Measurements from ENCODE around the gene BCO1.

The BCO1 gene

GRCh38 chr16:81277541-81278080, 39.1 kb downstream of the BCO1 start:
- DNase-seq: no peak

DNA sequence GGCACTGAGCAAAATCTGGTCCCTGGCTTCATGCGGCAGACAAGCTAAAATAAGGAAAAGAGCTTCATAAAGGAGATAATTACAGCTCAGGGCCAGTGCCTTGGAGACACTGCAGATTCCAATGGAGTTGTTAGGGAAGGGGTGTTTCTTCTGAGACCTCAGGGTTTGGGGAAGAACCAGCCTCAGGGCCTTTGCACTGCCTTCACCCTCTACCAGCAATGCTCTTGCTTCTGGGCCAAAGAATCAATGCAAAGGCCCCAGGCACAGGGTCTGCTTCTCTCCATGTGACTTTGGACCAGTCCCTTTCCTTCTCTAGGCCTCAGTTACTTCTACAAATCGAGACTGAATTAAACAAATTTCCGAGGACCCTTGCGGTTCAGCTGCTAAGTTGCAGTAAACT, 40.0 kb downstream of the BCO1 start:
- DNase-seq: no peak

DNA sequence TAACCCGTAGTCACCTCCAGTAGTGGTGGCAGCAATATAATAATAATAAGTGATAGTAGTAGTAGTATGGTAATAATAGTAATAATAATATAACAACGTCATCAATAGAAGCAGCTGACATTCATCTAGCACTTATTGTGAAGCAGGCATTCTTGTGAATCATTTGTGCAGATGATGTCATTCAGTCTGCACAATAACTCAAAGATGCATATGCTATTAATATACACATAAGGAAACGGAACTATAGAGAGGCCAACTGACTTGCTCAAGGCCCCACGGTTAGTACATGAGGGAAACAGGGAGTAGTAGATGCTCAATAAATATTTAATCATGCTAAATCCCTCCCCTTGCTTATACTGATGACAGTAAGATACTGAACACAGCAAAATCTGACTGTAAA, 40.9 kb downstream of the BCO1 start:
- no peak for DNase-seq

DNA sequence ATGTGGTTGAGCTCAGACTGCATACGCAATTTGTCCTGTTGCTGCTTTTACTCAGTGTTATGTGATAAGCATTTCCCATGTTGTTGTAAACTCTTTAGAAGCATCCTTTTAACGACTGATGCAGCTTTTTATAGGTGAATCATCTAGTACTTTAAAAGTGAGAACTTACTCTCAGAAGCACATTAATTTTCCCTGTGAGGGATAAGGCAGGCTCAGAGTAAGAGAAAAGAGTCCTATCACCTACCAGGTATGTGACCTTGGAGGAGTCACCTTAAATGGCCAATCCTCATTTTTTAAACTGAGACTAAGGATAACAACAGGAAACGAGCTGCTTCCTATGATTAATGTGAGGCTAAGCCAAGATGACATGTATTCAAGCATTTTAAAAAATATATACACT, 41.9 kb downstream of the BCO1 start:
- DNase-seq: no peak

DNA sequence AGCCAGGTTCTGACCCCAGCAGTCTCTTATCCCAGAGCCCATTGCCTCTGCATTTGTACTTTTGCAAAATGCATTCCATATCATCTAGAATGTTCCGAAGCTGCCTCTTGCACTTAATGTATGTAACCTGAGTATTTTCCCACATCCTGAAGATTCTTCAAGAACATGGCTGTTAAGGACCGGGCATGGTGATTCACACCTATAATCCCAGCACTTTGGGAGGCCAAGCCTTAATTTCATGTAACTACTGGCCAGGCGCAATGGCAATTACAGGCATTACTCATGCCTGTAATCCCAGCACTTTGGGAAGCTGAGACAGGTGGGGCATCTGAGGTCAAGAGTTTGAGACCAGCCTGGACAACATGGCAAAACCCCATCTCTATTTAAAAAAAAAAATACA, 44.6 kb downstream of the BCO1 start:
- no peak for DNase-seq

DNA sequence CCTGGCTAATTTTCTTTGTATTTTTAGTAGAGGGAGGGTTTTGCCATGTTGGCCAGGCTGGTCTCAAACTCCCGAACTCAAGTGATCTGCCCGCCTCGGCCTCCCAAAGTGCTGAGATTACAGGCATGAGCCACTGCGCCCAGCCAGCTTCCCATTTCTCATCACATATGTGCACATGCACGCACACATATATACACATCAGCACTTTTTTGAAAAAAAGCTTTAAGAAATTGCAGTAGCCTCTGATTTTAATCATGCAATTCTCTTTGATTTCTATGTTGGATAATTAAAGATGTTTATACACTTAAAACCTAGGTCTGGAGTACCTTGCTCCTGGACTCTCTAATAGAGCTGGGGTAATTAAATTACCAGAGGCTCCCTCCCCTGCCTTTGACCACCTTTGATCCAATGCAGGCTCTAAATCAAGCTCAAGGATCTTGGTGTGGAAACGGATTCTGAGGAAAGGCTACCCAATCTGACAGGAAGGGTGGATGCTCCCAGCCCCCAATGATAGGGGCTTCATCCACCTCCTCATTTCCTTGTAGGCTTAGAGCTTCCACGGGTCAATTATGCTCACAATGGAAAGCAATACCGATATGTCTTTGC, 46.6 kb downstream of the BCO1 start:
- no peak for DNase-seq

DNA sequence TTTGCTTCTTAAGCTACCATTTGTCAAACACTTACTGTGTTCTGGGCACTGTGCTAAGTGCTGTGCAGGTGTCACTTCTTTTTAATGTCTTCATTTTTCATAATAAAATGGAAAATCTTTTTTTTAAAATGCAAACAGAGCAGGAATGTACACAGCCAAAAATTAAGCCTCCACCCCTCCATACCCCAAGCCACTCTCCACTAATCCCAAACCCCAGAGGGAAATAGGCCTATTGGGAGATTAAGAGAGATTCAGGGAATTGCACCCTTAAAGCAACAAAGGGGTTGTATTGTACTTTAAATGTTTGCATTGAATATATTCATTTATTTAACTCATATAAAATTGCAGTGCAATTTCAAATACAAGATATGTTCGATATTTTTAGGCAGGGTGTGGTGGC, 47.7 kb downstream of the BCO1 start:
- no peak for DNase-seq

- DNase-seq: no peak
Observed at GRCh38 chr16:81291117-81291516, 52.6 kb downstream of the BCO1 start.

DNA sequence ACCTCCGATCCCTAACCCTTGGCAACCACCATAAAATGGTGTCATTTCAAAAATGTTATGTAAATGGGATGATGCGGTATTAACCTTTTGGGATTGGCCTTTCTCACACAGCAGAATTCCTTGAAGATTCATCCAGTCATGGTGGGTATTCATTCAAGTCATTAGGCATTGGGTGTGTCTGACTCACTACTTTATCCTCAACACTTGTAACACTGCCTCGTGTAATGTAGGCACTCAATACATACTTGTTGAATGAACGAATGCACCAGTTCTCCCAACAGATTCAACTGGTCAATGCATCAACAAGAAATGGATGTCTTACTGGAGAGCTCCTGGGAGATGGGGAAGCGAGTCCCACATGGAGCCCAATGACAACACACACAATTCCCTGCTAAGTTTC, 54.4 kb downstream of the BCO1 start:
- DNase-seq: no peak

DNA sequence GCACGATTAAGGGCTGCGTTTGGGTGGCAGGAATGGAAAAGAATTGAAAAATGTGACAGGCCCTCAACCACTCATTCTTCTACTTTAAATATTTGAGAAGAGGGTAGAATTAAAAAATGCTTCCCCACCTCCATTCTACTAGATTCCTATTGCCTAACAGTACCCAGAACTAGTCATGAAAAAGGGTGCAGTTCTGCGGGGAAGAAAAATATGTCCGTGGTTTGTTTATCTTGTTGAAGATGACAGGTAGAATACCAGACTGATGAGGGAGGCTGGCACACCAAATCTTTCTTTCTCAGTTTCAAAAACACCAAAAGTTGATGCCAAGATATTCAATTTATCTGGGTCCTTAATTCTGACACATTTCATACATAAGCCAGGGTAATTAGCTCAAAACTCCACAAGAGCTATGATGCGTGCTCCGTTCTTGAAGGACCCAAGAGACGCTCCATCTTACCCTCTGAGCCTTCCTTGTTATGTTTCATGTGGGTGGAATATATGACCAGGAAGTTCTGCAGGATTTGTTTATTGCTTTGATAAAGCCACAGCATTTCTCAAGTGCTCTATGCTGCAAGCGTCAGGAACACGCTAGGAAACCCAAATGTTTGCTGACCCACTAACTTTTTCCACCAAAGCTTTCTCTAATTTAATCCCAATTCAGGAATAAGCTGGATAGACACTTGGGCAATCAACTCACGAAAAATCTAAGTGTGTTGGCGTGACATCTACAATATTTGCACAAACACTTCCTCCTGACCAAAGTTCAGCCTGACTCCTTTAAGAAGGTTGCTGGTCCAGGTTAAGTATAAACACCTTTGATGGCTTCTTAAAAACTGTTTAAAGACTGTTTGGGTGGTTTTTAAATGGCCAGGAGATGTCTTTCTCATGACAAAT, 55.7 kb downstream of the BCO1 start:
- DNase-seq: no peak

GRCh38 chr16:81296631-81297030, 58.1 kb downstream of the BCO1 start:
- no peak for DNase-seq

DNA sequence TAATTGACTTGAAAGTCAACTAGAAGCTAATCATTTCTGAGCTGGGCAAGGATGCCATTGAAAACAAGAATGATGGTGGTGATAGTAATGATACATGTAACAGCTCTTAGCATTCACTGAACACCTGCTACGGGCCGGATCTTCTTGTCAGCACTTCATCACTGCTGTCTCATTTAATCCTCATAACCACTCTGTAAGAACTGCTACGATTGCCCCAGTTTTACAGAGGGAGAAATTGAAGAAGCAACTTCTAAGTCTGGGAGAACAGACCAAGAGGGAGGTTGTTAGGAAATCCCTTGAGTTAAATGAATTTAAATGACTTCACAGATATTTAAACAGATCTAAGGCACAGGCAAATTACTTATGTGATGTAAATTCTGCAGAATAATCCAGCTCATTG, 69.3 kb downstream of the BCO1 start:
- DNase-seq: no peak

DNA sequence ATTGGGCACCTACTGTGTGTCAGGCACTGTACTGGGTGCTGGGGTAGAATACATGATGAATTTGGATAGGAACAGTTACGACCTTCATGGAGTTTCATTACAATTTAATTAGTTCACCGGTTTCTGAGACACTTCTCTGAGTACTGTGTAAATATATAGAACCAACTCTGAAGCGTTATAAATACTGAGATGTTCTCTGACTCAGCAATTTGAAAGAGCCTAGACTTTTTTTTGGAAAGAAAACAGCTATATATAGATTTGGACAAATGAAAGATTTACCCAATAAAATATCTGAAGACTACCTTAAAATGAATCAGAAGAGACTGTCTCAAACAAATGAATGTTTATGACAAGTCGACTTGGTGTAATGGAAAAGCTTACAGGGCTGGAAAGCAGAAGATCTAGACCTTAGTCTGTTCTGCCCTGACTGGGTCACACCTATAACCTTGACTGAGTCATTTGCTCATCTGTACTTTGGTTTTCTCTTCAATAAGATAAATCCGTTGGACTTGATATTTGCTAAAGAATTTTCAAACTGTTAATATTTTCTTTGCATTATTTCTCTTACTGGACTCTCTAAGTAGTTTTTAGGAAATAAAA, 71.7 kb downstream of the BCO1 start:
- no peak for DNase-seq

DNA sequence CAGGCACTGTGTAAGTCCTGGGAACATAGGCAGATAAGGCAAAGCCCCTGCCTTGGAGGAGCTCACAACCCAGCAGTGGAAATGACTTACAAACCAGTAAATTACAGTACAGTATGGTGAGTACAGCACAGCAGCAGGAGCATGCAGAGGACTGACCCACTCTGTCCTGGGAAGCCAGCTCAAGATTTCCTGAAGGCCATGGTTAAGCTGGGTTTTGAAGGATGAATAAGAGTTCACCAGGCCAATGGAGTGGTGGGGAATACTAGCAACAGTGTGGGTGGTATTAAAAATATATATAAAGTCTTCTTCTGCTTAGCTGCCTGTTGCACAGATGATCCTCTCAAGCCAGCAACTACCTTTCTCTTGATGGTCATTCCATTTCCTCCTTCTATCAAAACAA, 73.3 kb downstream of the BCO1 start:
- DNase-seq: no peak

GRCh38 chr16:81313701-81314602, 75.5 kb downstream of the BCO1 start:
- no peak for DNase-seq

- DNase-seq: peak; percentile 93
Observed at GRCh38 chr16:81314603-81315270, 76.2 kb downstream of the BCO1 start, which contains the start of gene GAN. Gene GAN (plus strand): TSS chr16:81314962. CDS start chr16:81315114, 152 bp downstream.

- peak; percentile 27 for DNase-seq
Observed at GRCh38 chr16:81315271-81316175, 77.0 kb downstream of the BCO1 start.

- no peak for DNase-seq
Observed at GRCh38 chr16:81316176-81316496, 77.6 kb downstream of the BCO1 start.

- no peak for DNase-seq
Observed at GRCh38 chr16:81318711-81319110, 80.2 kb downstream of the BCO1 start.

DNA sequence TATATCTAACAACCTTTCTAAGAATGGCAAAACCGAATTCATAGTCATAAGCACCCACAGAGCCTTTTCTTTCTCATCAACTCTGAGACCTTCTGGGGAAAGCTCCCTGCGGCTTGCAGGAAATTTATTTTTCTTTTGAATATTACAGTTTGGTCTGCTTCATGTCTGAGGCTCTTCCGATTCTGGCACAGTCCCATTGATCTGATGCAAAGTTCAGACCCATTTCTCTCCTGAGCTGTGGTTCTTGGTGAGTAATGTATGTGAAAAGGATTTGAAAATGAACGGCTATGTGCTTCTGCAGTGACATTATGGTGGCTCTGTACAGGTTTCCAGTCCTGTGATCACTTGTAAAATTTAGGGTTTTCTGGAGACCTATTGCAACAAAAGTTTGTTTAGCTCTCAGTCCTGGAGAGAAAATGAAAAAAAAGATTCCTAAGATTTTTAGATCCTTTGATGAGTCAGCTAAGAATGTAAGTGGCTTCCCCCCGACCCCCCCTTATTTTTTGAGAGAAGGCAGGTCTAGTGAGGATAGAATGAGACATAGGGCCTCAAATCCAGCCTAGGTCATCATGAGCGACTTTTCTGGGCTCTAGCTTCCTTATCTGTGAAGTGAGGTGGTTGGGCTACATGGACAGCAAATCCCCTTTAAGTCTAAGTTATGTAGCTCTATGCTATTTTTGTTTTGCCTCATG, 80.9 kb downstream of the BCO1 start:
- DNase-seq: no peak

All from central memory CD4-positive, alpha-beta T cell (primary cell).